Measurements from ENCODE around the gene CA4.
"Not testable (repeated sequence)": the region's sequence is repeated elsewhere in the genome, so short reads cannot be mapped to it uniquely, and the experiment has no call there.

CA4 gene

GRCh38 chr17:60119807-60120748 is 29.7 kb upstream of the CA4 start:
- H3K27me3 Mint-ChIP-seq; H3K4me3 Mint-ChIP-seq; H3K27ac Mint-ChIP-seq; H3K4me1 Mint-ChIP-seq (ENCODE audit: low read depth); H3K36me3 Mint-ChIP-seq (ENCODE audit: low read depth); H3K9me3 Mint-ChIP-seq: not testable (repeated sequence)

GRCh38 chr17:60127068-60128064 is 22.4 kb upstream of the CA4 start:
- Mint-ChIP-seq H3K27ac (no peak overlapping the region), H3K4me1 (ENCODE audit: low read depth) (no peaks in the 10 kb centered on the region), H3K27me3 (peaks cover 3% of the 10 kb centered on the region), H3K4me3 (no peak overlapping the region), H3K9me3 (no peaks in the 10 kb centered on the region), H3K36me3 (ENCODE audit: low read depth) (peaks cover 8% of the 10 kb centered on the region)

DNA sequence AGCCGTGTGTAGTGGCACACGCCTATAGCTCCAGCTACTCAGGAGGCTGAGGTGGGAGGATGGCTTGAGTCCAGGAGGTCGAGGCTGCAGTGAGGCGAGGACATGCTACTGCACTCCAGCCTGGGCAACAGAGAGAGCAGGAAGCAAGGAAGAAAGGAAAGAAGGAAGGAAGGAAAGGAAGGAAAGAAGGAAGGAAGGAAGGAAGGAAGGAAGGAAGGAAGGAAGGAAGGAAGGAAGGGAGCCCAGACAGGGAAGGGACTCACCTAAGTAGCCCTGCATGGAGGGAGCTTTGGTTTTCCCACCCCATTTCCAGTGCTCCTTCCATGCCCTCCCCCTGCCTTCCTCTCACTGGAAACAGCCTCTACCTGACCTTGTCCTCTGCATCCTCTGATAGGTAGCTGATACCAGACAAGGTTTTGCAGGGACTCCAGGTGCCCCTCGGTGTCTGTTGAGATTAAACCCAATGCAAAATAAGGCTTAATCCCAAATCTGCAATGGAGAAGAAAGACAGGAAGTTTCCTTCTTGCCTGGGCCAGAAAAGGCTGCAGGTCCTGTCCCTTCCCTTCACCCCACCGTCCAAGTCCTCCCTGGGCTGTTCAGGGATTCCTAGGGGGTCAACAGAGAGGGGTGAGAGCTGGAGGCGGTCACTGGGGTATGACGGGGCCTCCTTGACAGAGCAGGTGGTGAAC is 21.5 kb upstream of the CA4 start:
- Mint-ChIP-seq H3K9me3 (no peaks in the 10 kb centered on the region), H3K27me3 (peaks cover 3% of the 10 kb centered on the region), H3K4me3 (no peak overlapping the region), H3K4me1 (ENCODE audit: low read depth) (no peaks in the 10 kb centered on the region), H3K27ac (no peak overlapping the region), H3K36me3 (ENCODE audit: low read depth) (peaks cover 13% of the 10 kb centered on the region)

DNA sequence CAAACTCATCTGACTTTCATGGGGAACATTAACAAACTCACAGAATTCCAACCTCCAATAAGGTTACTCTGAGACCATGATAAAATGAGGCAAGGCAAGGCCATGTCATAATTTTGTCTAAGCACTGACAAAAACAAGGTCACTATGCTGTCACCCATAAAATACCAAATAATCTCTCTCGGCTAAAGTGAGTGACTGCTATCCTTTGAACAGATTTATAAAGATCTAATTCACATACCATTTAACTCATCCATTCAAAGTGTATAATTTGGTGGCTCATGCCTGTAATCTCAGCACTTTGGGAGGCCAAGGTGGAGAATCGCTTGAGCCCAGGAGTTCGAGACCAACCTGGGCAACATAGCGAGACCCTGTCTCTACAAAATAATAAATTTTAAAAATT is 20.6 kb upstream of the CA4 start:
- Mint-ChIP-seq H3K36me3 (ENCODE audit: low read depth) (peaks cover 14% of the 10 kb centered on the region), H3K27ac (no peak overlapping the region), H3K4me3 (no peak overlapping the region), H3K9me3 (no peaks in the 10 kb centered on the region), H3K27me3 (peaks cover 3% of the 10 kb centered on the region), H3K4me1 (ENCODE audit: low read depth) (peaks cover 4% of the 10 kb centered on the region)

GRCh38 chr17:60130466-60130865 is 19.3 kb upstream of the CA4 start:
- Mint-ChIP-seq H3K4me1 (ENCODE audit: low read depth) (peaks cover 17% of the 10 kb centered on the region), H3K36me3 (ENCODE audit: low read depth) (peaks cover 14% of the 10 kb centered on the region), H3K27me3 (peaks cover 3% of the 10 kb centered on the region), H3K27ac (no peak overlapping the region), H3K9me3 (no peaks in the 10 kb centered on the region), H3K4me3 (no peak overlapping the region)

DNA sequence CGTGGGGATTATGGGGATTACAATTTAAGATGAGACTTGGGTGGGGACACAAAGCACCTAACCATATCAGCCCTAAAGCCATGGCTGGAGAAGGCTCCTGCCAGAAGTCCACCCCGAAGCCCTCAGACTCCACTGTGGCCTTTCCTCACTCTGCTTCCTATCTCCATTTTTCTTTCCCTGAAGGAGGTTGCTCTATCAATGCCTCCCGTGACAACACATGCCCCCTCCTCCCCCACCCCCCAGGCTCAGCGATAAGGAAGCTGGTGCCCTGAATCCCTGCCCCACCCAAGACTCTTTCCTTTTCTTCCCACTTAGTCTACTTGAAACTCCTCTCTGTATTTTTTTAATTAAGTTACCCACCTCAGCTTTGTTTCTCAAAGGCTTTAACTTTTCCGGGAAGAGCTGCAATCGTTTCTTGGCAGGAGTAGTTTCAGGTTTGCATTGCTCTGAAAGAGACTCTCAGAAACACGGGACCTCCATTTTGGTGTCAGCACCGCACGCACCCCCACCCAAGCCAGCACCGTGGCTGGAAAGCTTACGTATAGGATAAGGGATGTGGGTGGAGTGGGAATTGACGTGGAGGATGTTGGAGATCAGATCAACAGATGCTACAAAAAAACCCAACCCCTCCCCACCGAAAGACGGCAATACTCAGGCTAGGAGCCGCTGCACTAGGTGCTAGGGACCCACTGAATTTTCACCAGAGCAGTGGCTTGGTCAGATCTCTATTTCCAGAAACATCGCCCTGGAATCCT is 15.2 kb upstream of the CA4 start:
- Mint-ChIP-seq H3K9me3 (peaks cover 4% of the 10 kb centered on the region), H3K27me3 (peaks cover 26% of the 10 kb centered on the region), H3K27ac (peak overlapping the region; percentile 85), H3K4me1 (ENCODE audit: low read depth) (peaks cover 25% of the 10 kb centered on the region), H3K4me3 (peak overlapping the region; percentile 89), H3K36me3 (ENCODE audit: low read depth) (peaks cover 14% of the 10 kb centered on the region)

- Mint-ChIP-seq H3K27me3 (peaks cover 33% of the 10 kb centered on the region), H3K36me3 (ENCODE audit: low read depth) (peaks cover 14% of the 10 kb centered on the region), H3K9me3 (peaks cover 4% of the 10 kb centered on the region), H3K4me1 (ENCODE audit: low read depth) (peaks cover 25% of the 10 kb centered on the region), H3K4me3 (peak overlapping the region; percentile 89), H3K27ac (peak overlapping the region; percentile 85)
Observed at GRCh38 chr17:60135151-60135950, 14.4 kb upstream of the CA4 start.

GRCh38 chr17:60135951-60136666 is 13.7 kb upstream of the CA4 start:
- Mint-ChIP-seq H3K4me3 (peak overlapping the region; percentile 89), H3K27ac (no peak overlapping the region), H3K4me1 (ENCODE audit: low read depth) (peaks cover 25% of the 10 kb centered on the region), H3K9me3 (peaks cover 4% of the 10 kb centered on the region), H3K36me3 (ENCODE audit: low read depth) (peaks cover 14% of the 10 kb centered on the region), H3K27me3 (peaks cover 40% of the 10 kb centered on the region)

DNA sequence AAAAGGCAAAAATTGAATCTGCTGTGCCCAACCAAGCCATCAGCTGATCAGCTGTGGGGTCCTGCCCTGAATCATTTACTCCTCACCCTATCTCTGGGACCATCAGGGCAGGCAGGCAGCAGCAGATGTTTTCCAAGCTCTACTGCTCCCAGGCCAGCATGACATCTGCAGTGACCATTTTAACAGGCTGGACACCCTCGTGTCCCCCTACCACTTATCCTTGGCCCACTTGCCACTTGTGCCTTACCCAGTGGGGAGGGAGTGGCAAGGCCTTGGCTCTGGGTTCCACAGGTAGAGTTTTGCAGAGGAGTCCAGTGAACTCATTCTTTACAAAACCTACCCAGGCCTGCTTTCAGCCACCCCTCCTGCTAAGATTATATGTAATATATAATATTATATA is 12.0 kb upstream of the CA4 start:
- H3K9me3 Mint-ChIP-seq, result peaks cover 4% of the 10 kb centered on the region
- no peak overlapping the region for H3K27ac Mint-ChIP-seq
- peaks cover 4% of the 10 kb centered on the region for H3K36me3 Mint-ChIP-seq (ENCODE audit: low read depth)
- H3K4me1 Mint-ChIP-seq (ENCODE audit: low read depth), result peaks cover 28% of the 10 kb centered on the region
- peaks cover 55% of the 10 kb centered on the region for H3K27me3 Mint-ChIP-seq
- H3K4me3 Mint-ChIP-seq, result no peak overlapping the region

GRCh38 chr17:60138769-60139437 is 10.9 kb upstream of the CA4 start:
- H3K36me3 Mint-ChIP-seq (ENCODE audit: low read depth), result no peaks in the 10 kb centered on the region
- H3K27me3 Mint-ChIP-seq, result peaks cover 67% of the 10 kb centered on the region

GRCh38 chr17:60139438-60140285 is 10.1 kb upstream of the CA4 start:
- Mint-ChIP-seq H3K36me3 (ENCODE audit: low read depth) (no peaks in the 10 kb centered on the region), H3K27ac (no peak overlapping the region), H3K4me1 (ENCODE audit: low read depth) (peaks cover 30% of the 10 kb centered on the region), H3K9me3 (peaks cover 4% of the 10 kb centered on the region), H3K4me3 (no peak overlapping the region), H3K27me3 (peaks cover 75% of the 10 kb centered on the region)

More at GRCh38 chr17:60138769-60139437, 10.9 kb upstream of the CA4 start:
- peaks cover 4% of the 10 kb centered on the region for H3K9me3 Mint-ChIP-seq
- no peak overlapping the region for H3K4me3 Mint-ChIP-seq
- no peak overlapping the region for H3K27ac Mint-ChIP-seq
- peaks cover 38% of the 10 kb centered on the region for H3K4me1 Mint-ChIP-seq (ENCODE audit: low read depth)
